HepG2 (cell line): Measurements from ENCODE around the gene SUSD6. TPM values are rescaled to one million over a fixed set of nuclear protein-coding genes. Genes with fewer than 3 reads are reported as not detected.
A peak's percentile ranks its signal among the peaks of the same experiment; 100 is the strongest.

ENCODE experiments used
- AKNA ChIP-seq: sonication (generic); formaldehyde crosslinking; IDR thresholded peaks from 2 replicates; pipeline ENCODE4 v1.4.0; 2020; ENCODE audit warnings: missing genetic modification reagents, borderline replicate concordance
- DPF2 ChIP-seq: sonication (generic); formaldehyde crosslinking; IDR thresholded peaks from 2 replicates; pipeline ENCODE4 v1.4.0; 2020; ENCODE audit warnings: mild to moderate bottlenecking, low read depth, missing genetic modification reagents, borderline replicate concordance
- DR1 ChIP-seq: sonication (generic); formaldehyde crosslinking; IDR thresholded peaks from 2 replicates; pipeline ENCODE4 v1.8.0; 2021; ENCODE audit warnings: mild to moderate bottlenecking, missing genetic modification reagents, inconsistent platforms
- ETV5 ChIP-seq: IDR thresholded peaks from 2 replicates; pipeline ENCODE4 v1.6.1; 2018; ENCODE audit warnings: missing biosample characterization, missing genetic modification reagents, inconsistent platforms, borderline replicate concordance
- FOXM1 ChIP-seq: sonication (generic); formaldehyde crosslinking; IDR thresholded peaks from 2 replicates; pipeline ENCODE4 v1.5.0; 2020; ENCODE audit warnings: missing genetic modification reagents
- MAFG ChIP-seq: sonication (generic); formaldehyde crosslinking; IDR thresholded peaks from 2 replicates; pipeline ENCODE4 v1.5.1; 2020; ENCODE audit warnings: mild to moderate bottlenecking, missing genetic modification reagents
- MYNN ChIP-seq: sonication (generic); formaldehyde crosslinking; IDR thresholded peaks from 2 replicates; pipeline ENCODE4 v1.4.0; 2020; ENCODE audit warnings: mild to moderate bottlenecking, low read depth, missing genetic modification reagents
- NFRKB ChIP-seq: fragments of 450-650 bp; IDR thresholded peaks from 2 replicates; pipeline ENCODE4 v1.6.1; 2017
- PBX3 ChIP-seq: sonication (generic); formaldehyde crosslinking; IDR thresholded peaks from 2 replicates; pipeline ENCODE4 v1.8.1; 2023; ENCODE audit warnings: missing genetic modification reagents, inconsistent platforms, borderline replicate concordance
- RFX3 ChIP-seq: IDR thresholded peaks from 2 replicates; pipeline ENCODE4 v1.6.1; 2016; ENCODE audit warnings: missing biosample characterization, missing genetic modification reagents
- TEAD2 ChIP-seq: sonication (generic); formaldehyde crosslinking; IDR thresholded peaks from 2 replicates; pipeline ENCODE4 v1.9.0; 2021; ENCODE audit warnings: missing genetic modification reagents
- ZBTB26 ChIP-seq: IDR thresholded peaks from 2 replicates; pipeline ENCODE4 v1.6.1; 2016; ENCODE audit warnings: missing compliant biosample characterization, missing genetic modification reagents, borderline replicate concordance
- ZNF10 ChIP-seq: sonication (generic); formaldehyde crosslinking; IDR thresholded peaks from 2 replicates; pipeline ENCODE4 v1.4.0; 2020; ENCODE audit warnings: mild to moderate bottlenecking, low read depth, missing genetic modification reagents, borderline replicate concordance
- ZNF281 ChIP-seq: sonication (generic); formaldehyde crosslinking; IDR thresholded peaks from 2 replicates; pipeline ENCODE4 v1.4.0; 2020; ENCODE audit warnings: missing genetic modification reagents, borderline replicate concordance
- ZNF30 ChIP-seq: sonication (generic); formaldehyde crosslinking; IDR thresholded peaks from 2 replicates; pipeline ENCODE4 v1.5.0; 2020; ENCODE audit warnings: mild to moderate bottlenecking, missing genetic modification reagents
- ZNF331 ChIP-seq: sonication (generic); formaldehyde crosslinking; IDR thresholded peaks from 2 replicates; pipeline ENCODE4 v1.4.0; 2020; ENCODE audit warnings: missing genetic modification reagents
- ZNF33A ChIP-seq: sonication (generic); formaldehyde crosslinking; IDR thresholded peaks from 2 replicates; pipeline ENCODE4 v1.5.1; 2020; ENCODE audit warnings: missing genetic modification reagents, mild to moderate bottlenecking, moderate library complexity, borderline replicate concordance
- ZNF563 ChIP-seq: sonication (generic); formaldehyde crosslinking; IDR thresholded peaks from 2 replicates; pipeline ENCODE4 v1.8.0; 2022; ENCODE audit warnings: mild to moderate bottlenecking, moderate library complexity, missing genetic modification reagents
- ZNF737 ChIP-seq: sonication (generic); formaldehyde crosslinking; IDR thresholded peaks from 2 replicates; pipeline ENCODE4 v1.5.0; 2020; ENCODE audit warnings: missing genetic modification reagents, mild to moderate bottlenecking, borderline replicate concordance
- polyA plus RNA-seq, 8 experiments: library from polyadenylated mRNA; depleted of rRNA in 3 of 8; stranded (reverse) in 7 of 8; unstranded in 1 of 8; fragments of >200 nt; fragmentation: Illumina TruSeq in 4 of 8; extraction: Trizol in 4 of 8; gene quantifications; 2 replicates each; pipeline versions ENCODE4 v1.2.1 to v1.2.3, GENCODE V29; 2011 to 2016; ENCODE audit warnings: low read depth in 4 of 8, missing spikeins in 1 of 8, mixed read lengths in 1 of 8; ENCODE audit not compliant: insufficient read depth in 1 of 8
- total RNA-seq, 5 experiments: library from RNA; depleted of rRNA; stranded (reverse); fragments of >200 nt; fragmentation: Illumina TruSeq; extraction: Trizol; gene quantifications; 2 replicates each; pipeline ENCODE4 v1.2.3, GENCODE V29; 2016; ENCODE audit warnings: low read depth in 1 of 5

SUSD6 gene
- total and polyA plus RNA-seq, 2 of the 13 experiments (the other 11 are each of a cell fraction or from before 2014, with no cell fraction given): 7.2 to 7.4 TPM

- TF ChIP-seq TEAD2 (CRISPR knock-in tag) (no peak), ETV5 (CRISPR knock-in tag) (no peak), ZNF10 (CRISPR knock-in tag) (no peak), MAFG (CRISPR knock-in tag) (no peak), ZNF33A (CRISPR knock-in tag) (no peak), ZNF737 (no peak), DPF2 (no peak), FOXM1 (no peak), RFX3 (CRISPR knock-in tag) (no peak), NFRKB (no peak), MYNN (CRISPR knock-in tag) (no peak), DR1 (no peak), ZNF563 (0 out of 2 replicates have a peak, but pooled peaks have one; percentile 26), PBX3 (CRISPR knock-in tag) (no peak), ZNF30 (CRISPR knock-in tag) (no peak), AKNA (no peak), ZNF331 (CRISPR knock-in tag) (peak; percentile 69; the same call in 1 of the 2 replicates), ZBTB26 (CRISPR knock-in tag) (peak; percentile 60; the same call in 1 of the 2 replicates), ZNF281 (no peak)
Measured at GRCh38 chr14:69726761-69727511, 115.5 kb downstream of the SUSD6 start (continued).
